Ectodermal cell (in vitro differentiated cells): ENCODE results near the gene RFX4.
"Not testable (repeated sequence)": the region's sequence is repeated elsewhere in the genome, so short reads cannot be mapped to it uniquely, and the experiment has no call there.

Experiments used
- H3K27ac ChIP-seq: 2 replicates; pipeline ENCODE4 v1.7.0; 2013; ENCODE audit warnings: mild to moderate bottlenecking, low read depth, low read length; ENCODE audit not compliant: insufficient read depth, poor library complexity, severe bottlenecking
- H3K27me3 ChIP-seq: 2 replicates; pipeline ENCODE4 v1.7.0; 2013; ENCODE audit warnings: mild to moderate bottlenecking, low read length; ENCODE audit not compliant: insufficient read depth, control insufficient read depth, poor library complexity, severe bottlenecking
- H3K36me3 ChIP-seq: one replicate; pipeline ENCODE4 v1.7.0; 2013; ENCODE audit warnings: low read length; ENCODE audit not compliant: control insufficient read depth, insufficient read depth
- H3K4me1 ChIP-seq: one replicate; pipeline ENCODE4 v1.7.0; 2013; ENCODE audit warnings: low read length; ENCODE audit not compliant: control insufficient read depth, insufficient read depth
- H3K4me3 ChIP-seq: 2 replicates; pipeline ENCODE4 v1.7.0; 2013; ENCODE audit warnings: low read depth, low read length, control low read depth; ENCODE audit not compliant: insufficient read depth
- H3K9me3 ChIP-seq: 2 replicates; pipeline ENCODE4 v1.7.0; 2013; ENCODE audit warnings: mild to moderate bottlenecking, low read length, moderate library complexity; ENCODE audit not compliant: control insufficient read depth
- WGBS, 2 experiments: methylation state at CpG; one replicate each; pipeline ENCODE4 v1.1.7; 2013; ENCODE audit warnings: missing lambda C conversion rate in 2 of 2; 5-methylcytosine and 5-hydroxymethylcytosine counted together

RFX4 gene

GRCh38 chr12:106685381-106685780 is 102.6 kb downstream of the RFX4 start:
- H3K4me1 ChIP-seq = peaks cover 11% of the 10 kb centered on the region
- H3K27ac ChIP-seq = no peak overlapping the region
- H3K9me3 ChIP-seq = no peaks in the 10 kb centered on the region
- no peak overlapping the region for H3K4me3 ChIP-seq
- peaks cover 23% of the 10 kb centered on the region for H3K36me3 ChIP-seq
- no peaks in the 10 kb centered on the region for H3K27me3 ChIP-seq

DNA sequence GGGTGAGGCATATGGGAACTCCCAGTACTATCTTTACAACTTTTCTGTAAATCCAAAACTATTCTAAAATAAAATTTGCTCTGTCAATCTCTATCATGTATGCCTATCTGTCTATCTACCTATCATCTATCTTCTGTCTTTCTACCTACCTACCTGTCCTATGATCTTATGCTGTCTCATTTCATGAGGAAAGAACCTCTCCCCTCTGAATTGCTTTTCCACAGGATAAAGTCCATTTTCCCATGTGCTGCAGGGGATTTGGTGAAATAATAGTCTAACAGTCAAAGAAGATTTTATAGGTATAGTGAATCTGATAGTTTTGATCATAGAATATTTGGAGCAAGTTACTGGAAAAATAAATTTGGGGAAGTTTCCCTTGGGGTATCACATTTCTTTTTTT is 104.9 kb downstream of the RFX4 start:
- Histone ChIP-seq H3K27me3 (no peaks in the 10 kb centered on the region), H3K36me3 (peaks cover 31% of the 10 kb centered on the region), H3K27ac (no peak overlapping the region), H3K9me3 (no peaks in the 10 kb centered on the region), H3K4me3 (no peak overlapping the region), H3K4me1 (no peaks in the 10 kb centered on the region)

DNA sequence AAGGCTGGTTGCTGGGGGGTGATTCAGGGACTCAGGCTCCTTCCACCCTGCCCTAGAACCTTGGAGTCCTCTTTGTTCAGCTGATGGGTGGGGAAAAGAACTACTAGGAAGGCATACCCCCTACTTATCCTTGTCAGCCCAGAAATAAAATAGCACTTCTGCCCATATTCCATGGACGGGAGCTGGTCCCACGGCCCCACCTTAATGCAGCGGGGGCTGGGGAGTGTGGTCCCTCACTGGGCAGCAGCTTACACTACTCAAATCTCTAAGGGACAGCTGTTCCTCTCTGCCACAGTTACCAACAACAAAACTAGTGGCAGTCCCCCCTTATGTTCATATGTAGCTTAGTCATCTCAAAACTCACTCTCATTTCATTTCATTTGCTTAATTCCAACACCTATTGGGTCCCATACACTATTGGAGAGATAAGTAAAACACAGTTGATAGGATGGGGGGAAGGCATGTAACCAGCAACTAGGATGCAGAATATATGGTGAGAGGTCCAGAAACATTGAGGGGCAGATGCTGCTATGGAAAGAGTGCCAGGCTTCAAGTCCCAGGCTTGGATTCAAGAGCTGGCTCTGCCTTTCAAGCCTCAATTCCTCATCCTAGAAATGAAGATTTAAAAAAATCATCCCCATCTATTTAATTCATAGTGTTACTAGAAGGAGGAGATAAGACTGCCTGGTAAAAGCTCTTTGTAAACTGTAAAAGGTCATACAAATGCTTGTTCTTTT is 107.9 kb downstream of the RFX4 start:
- Histone ChIP-seq H3K27me3 (no peaks in the 10 kb centered on the region), H3K27ac (no peak overlapping the region), H3K4me3 (no peak overlapping the region), H3K4me1 (no peaks in the 10 kb centered on the region), H3K36me3 (peaks cover 33% of the 10 kb centered on the region), H3K9me3 (no peaks in the 10 kb centered on the region)
- 93 to 95% methylated on average over 3 of the region's 3 CpGs for WGBS, 2 experiments

- not testable (repeated sequence) for H3K27me3 ChIP-seq, H3K27ac ChIP-seq, H3K4me1 ChIP-seq, H3K9me3 ChIP-seq, H3K4me3 ChIP-seq
- 91 to 93% methylated on average over 6 of the region's 6 CpGs for WGBS, 2 experiments
- peaks cover 33% of the 10 kb centered on the region for H3K36me3 ChIP-seq
Measured at GRCh38 chr12:106692033-106692432, 109.2 kb downstream of the RFX4 start.

- no peak overlapping the region for H3K4me3 ChIP-seq
- H3K36me3 ChIP-seq = peaks cover 38% of the 10 kb centered on the region
- H3K4me1 ChIP-seq = no peaks in the 10 kb centered on the region
- no peak overlapping the region for H3K27ac ChIP-seq
- 94% methylated on average over 6 of the region's 6 CpGs for WGBS, 2 experiments
- H3K9me3 ChIP-seq = no peaks in the 10 kb centered on the region
- no peaks in the 10 kb centered on the region for H3K27me3 ChIP-seq
Measured at GRCh38 chr12:106692896-106693820, 110.4 kb downstream of the RFX4 start.

- H3K27me3 ChIP-seq = no peaks in the 10 kb centered on the region
- no peaks in the 10 kb centered on the region for H3K9me3 ChIP-seq
- no peak overlapping the region for H3K27ac ChIP-seq
- 95 to 96% methylated on average over 6 of the region's 6 CpGs for WGBS, 2 experiments
- no peaks in the 10 kb centered on the region for H3K4me1 ChIP-seq
- H3K4me3 ChIP-seq = no peak overlapping the region
- H3K36me3 ChIP-seq = peaks cover 24% of the 10 kb centered on the region
Measured at GRCh38 chr12:106696071-106696470, 113.3 kb downstream of the RFX4 start.

- Histone ChIP-seq H3K4me1 (no peaks in the 10 kb centered on the region), H3K36me3 (peaks cover 25% of the 10 kb centered on the region), H3K27me3 (no peaks in the 10 kb centered on the region), H3K4me3 (no peak overlapping the region), H3K9me3 (no peaks in the 10 kb centered on the region), H3K27ac (no peak overlapping the region)
- 93% methylated on average over 4 of the region's 4 CpGs for WGBS, 2 experiments
Measured at GRCh38 chr12:106696681-106697417, 114.0 kb downstream of the RFX4 start.

GRCh38 chr12:106704081-106704480 is 121.3 kb downstream of the RFX4 start:
- H3K4me3 ChIP-seq = no peak overlapping the region
- peaks cover 4% of the 10 kb centered on the region for H3K4me1 ChIP-seq
- no peak overlapping the region for H3K27ac ChIP-seq
- 95 to 96% methylated on average over 2 of the region's 3 CpGs for WGBS, 2 experiments
- no peaks in the 10 kb centered on the region for H3K9me3 ChIP-seq
- H3K36me3 ChIP-seq = peaks cover 33% of the 10 kb centered on the region
- H3K27me3 ChIP-seq = no peaks in the 10 kb centered on the region

DNA sequence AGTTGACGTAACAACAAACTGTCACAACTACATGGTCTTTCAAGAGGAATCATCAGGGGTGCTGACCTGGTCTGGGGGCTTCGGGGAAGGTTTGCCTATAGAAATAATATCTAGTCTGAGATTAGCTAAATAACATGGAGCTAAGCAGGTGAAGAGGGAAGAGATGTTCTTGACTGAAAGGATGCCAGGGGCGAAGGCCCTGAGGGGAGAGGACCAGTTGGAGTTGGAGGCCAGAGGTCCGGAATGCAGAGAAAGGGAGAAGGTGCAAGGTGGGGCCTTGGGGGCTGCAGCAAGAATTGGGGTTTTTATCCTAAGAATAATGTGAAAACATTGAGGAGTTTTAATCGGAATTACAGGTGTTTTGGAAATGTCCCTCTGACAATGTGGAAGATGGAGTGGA is 123.2 kb downstream of the RFX4 start:
- Histone ChIP-seq H3K27ac (no peak overlapping the region), H3K36me3 (peaks cover 27% of the 10 kb centered on the region), H3K4me1 (peaks cover 20% of the 10 kb centered on the region), H3K27me3 (no peaks in the 10 kb centered on the region), H3K9me3 (no peaks in the 10 kb centered on the region), H3K4me3 (no peak overlapping the region)
- 94 to 95% methylated on average over 5 of the region's 5 CpGs for WGBS, 2 experiments

DNA sequence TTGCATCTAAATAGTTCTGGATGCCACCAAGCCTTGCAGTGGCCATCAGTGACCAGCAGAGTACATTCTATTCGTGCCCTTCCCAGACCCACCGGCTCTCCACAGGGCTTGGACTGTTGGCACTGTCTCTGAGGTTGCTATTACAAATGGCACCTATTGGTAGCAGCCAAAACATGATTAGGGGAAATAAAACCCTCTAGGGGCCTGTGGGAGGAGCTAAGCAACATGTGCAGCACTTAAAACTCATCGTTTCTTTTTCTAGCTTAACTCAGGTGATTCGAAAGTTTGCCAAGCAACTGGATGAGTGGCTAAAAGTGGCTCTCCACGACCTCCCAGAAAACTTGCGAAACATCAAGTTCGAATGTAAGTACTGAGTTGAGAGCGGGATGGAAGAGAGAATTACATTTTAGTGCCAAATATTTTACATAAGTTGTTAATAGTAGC is 126.3 kb downstream of the RFX4 start:
- Histone ChIP-seq H3K9me3 (no peaks in the 10 kb centered on the region), H3K4me1 (peaks cover 24% of the 10 kb centered on the region), H3K27me3 (no peaks in the 10 kb centered on the region), H3K27ac (no peak overlapping the region), H3K36me3 (peaks cover 21% of the 10 kb centered on the region), H3K4me3 (no peak overlapping the region)
- 83 to 92% methylated on average over 7 to 8 of the region's 8 CpGs for WGBS, 2 experiments
